Measurements from ENCODE around the gene KCNK1.

GRCh38 chr1:233605205-233605604, 8.7 kb upstream of the KCNK1 start:
- TF ChIP-seq EP300 (IDR thresholded peaks at IDR 0.05) (no peak), CTCF (IDR thresholded peaks at IDR 0.05) (no peak)
